Neural progenitor cell (in vitro differentiated cells): ENCODE results near the gene GNB5. TPM values are rescaled to one million over a fixed set of nuclear protein-coding genes. Genes with fewer than 3 reads are reported as not detected.
"Not testable (repeated sequence)": the region's sequence is repeated elsewhere in the genome, so short reads cannot be mapped to it uniquely, and the experiment has no call there.

Experiments
- DNase-seq: peaks from one replicate; pipeline ENCODE4 v3.0.0-alpha.2; 2016; ENCODE audit warnings: low spot score
- H2AFZ ChIP-seq: fragments of 200-600 bp; sonication (generic); replicated peaks from 2 replicates; pipeline ENCODE4 v1.6.1; 2016; ENCODE audit warnings: antibody characterized with exemption
- H3F3A ChIP-seq: fragments of 200-600 bp; sonication (generic); 2 replicates; pipeline ENCODE4 v1.6.1; 2016; ENCODE audit warnings: antibody characterized with exemption, low read depth
- H3K27ac ChIP-seq: fragments of 200-600 bp; sonication (generic); 2 replicates; pipeline ENCODE4 v1.5.1; 2016; ENCODE audit warnings: mild to moderate bottlenecking
- H3K27me3 ChIP-seq: fragments of 200-600 bp; sonication (generic); 2 replicates; pipeline ENCODE4 v1.6.1; 2016; ENCODE audit warnings: mild to moderate bottlenecking, moderate library complexity
- H3K36me3 ChIP-seq: fragments of 200-600 bp; sonication (generic); 2 replicates; pipeline ENCODE4 v1.5.1; 2016
- H3K4me1 ChIP-seq: fragments of 200-600 bp; sonication (generic); 2 replicates; pipeline ENCODE4 v1.6.1; 2016; ENCODE audit warnings: mixed run types
- H3K4me2 ChIP-seq: fragments of 200-600 bp; sonication (generic); 2 replicates; pipeline ENCODE4 v1.6.1; 2016
- H3K4me3 ChIP-seq: fragments of 200-600 bp; sonication (generic); 2 replicates; pipeline ENCODE4 v1.5.1; 2016
- H3K79me2 ChIP-seq: fragments of 200-600 bp; sonication (generic); 2 replicates; pipeline ENCODE4 v1.6.1; 2016; ENCODE audit warnings: low read depth
- H3K9ac ChIP-seq: fragments of 200-600 bp; sonication (generic); 2 replicates; pipeline ENCODE4 v1.6.1; 2016
- H3K9me3 ChIP-seq: fragments of 200-600 bp; sonication (generic); 2 replicates; pipeline ENCODE4 v1.5.1; 2016; ENCODE audit warnings: low read depth
- H4K20me1 ChIP-seq: fragments of 200-600 bp; sonication (generic); 2 replicates; pipeline ENCODE4 v1.6.1; 2016; ENCODE audit warnings: low read depth
- H3K27ac Mint-ChIP-seq: 3 replicates; pipeline ENCODE4 v1.8.0; 2021; ENCODE audit warnings: mixed read lengths
- H3K27me3 Mint-ChIP-seq: 2 replicates; pipeline ENCODE4 v1.8.0; 2022; ENCODE audit warnings: low read depth, mild to moderate bottlenecking, inconsistent platforms, moderate library complexity, mixed read lengths; ENCODE audit not compliant: insufficient read depth
- H3K36me3 Mint-ChIP-seq: 3 replicates; pipeline ENCODE4 v1.8.0; 2021; ENCODE audit warnings: mixed read lengths
- H3K4me1 Mint-ChIP-seq: 3 replicates; pipeline ENCODE4 v1.8.0; 2021; ENCODE audit warnings: mixed read lengths
- H3K4me3 Mint-ChIP-seq: 3 replicates; pipeline ENCODE4 v1.8.0; 2021; ENCODE audit warnings: mild to moderate bottlenecking, moderate library complexity, mixed read lengths
- H3K9me3 Mint-ChIP-seq: 3 replicates; pipeline ENCODE4 v1.8.0; 2020; ENCODE audit warnings: mixed read lengths
- CTCF ChIP-seq: fragments of 200-600 bp; sonication (generic); IDR thresholded peaks from 2 replicates; pipeline ENCODE4 v1.5.1; 2017; ENCODE audit warnings: antibody characterized with exemption, mild to moderate bottlenecking
- EZH2 ChIP-seq: fragments of 200-600 bp; sonication (generic); IDR thresholded peaks from 2 replicates; pipeline ENCODE4 v1.6.1; 2017; ENCODE audit warnings: antibody characterized with exemption, mild to moderate bottlenecking, moderate library complexity
- EZH2phosphoT487 ChIP-seq: fragments of 200-600 bp; sonication (generic); IDR thresholded peaks from 2 replicates; pipeline ENCODE4 v1.6.1; 2017; ENCODE audit warnings: antibody characterized with exemption
- total RNA-seq: library from RNA; depleted of rRNA; stranded (reverse); fragments of >200 nt; gene quantifications from 2 replicates; pipeline ENCODE4 v1.2.3, GENCODE V29; 2015; ENCODE audit warnings: low replicate concordance

Gene GNB5
- total RNA-seq, 1 donor from 2014 or later: 36.0 TPM

- no peaks in the 10 kb centered on the region for H3K27me3 ChIP-seq
- Mint-ChIP-seq H3K27me3 (no peaks in the 10 kb centered on the region), H3K4me1 (peaks cover 9% of the 10 kb centered on the region), H3K9me3 (peaks cover 7% of the 10 kb centered on the region), H3K27ac (no peak overlapping the region), H3K36me3 (peaks cover 4% of the 10 kb centered on the region), H3K4me3 (no peak overlapping the region)
- no peak for DNase-seq
- no peak overlapping the region for H3K27ac ChIP-seq
- H3K36me3 ChIP-seq: no peaks in the 10 kb centered on the region
- H3F3A ChIP-seq: no peaks in the 10 kb centered on the region
- no peak overlapping the region for H2AFZ ChIP-seq
- H4K20me1 ChIP-seq: no peaks in the 10 kb centered on the region
- H3K4me1 ChIP-seq: peaks cover 5% of the 10 kb centered on the region
- no peak overlapping the region for H3K4me2 ChIP-seq
- no peak overlapping the region for H3K4me3 ChIP-seq
- TF ChIP-seq EZH2 (no peak), EZH2phosphoT487 (no peak), CTCF (no peak)
- no peaks in the 10 kb centered on the region for H3K9me3 ChIP-seq
- H3K9ac ChIP-seq: no peak overlapping the region
- peaks cover 23% of the 10 kb centered on the region for H3K79me2 ChIP-seq
Observed at GRCh38 chr15:52172869-52173268, 18.3 kb downstream of the GNB5 start.

GRCh38 chr15:52171807-52172206 lies 19.4 kb downstream of the GNB5 start:
- no peak for DNase-seq
- H3K4me1 ChIP-seq: peaks cover 5% of the 10 kb centered on the region
- H3K27me3 ChIP-seq: no peaks in the 10 kb centered on the region
- H3F3A ChIP-seq: no peaks in the 10 kb centered on the region
- no peak overlapping the region for H3K27ac ChIP-seq
- H3K9ac ChIP-seq: no peak overlapping the region
- H3K27ac Mint-ChIP-seq: no peak overlapping the region
- no peak overlapping the region for H3K4me2 ChIP-seq
- no peak overlapping the region for H2AFZ ChIP-seq
- no peaks in the 10 kb centered on the region for H4K20me1 ChIP-seq
- no peaks in the 10 kb centered on the region for H3K36me3 ChIP-seq
- H3K9me3 ChIP-seq: no peaks in the 10 kb centered on the region
- H3K79me2 ChIP-seq: peaks cover 31% of the 10 kb centered on the region
- no peak overlapping the region for H3K4me3 Mint-ChIP-seq
- H3K4me3 ChIP-seq: no peak overlapping the region
- no peak for TF ChIP-seq CTCF
- H3K36me3 Mint-ChIP-seq: peaks cover 4% of the 10 kb centered on the region
- peaks cover 6% of the 10 kb centered on the region for H3K4me1 Mint-ChIP-seq
- H3K9me3 Mint-ChIP-seq: peaks cover 7% of the 10 kb centered on the region
- no peaks in the 10 kb centered on the region for H3K27me3 Mint-ChIP-seq

- Histone ChIP-seq H3K36me3 (no peaks in the 10 kb centered on the region), H3K9ac (no peak overlapping the region), H3K4me1 (peaks cover 5% of the 10 kb centered on the region), H3K79me2 (peaks cover 31% of the 10 kb centered on the region), H3K4me2 (no peak overlapping the region), H3K27me3 (no peaks in the 10 kb centered on the region), H3K9me3 (no peaks in the 10 kb centered on the region), H3K4me3 (no peak overlapping the region), H4K20me1 (no peaks in the 10 kb centered on the region), H2AFZ (no peak overlapping the region), H3K27ac (no peak overlapping the region), H3F3A (no peaks in the 10 kb centered on the region)
- no peak for DNase-seq
- H3K36me3 Mint-ChIP-seq: peaks cover 4% of the 10 kb centered on the region
- no peak overlapping the region for H3K27ac Mint-ChIP-seq
- no peak overlapping the region for H3K4me3 Mint-ChIP-seq
- H3K4me1 Mint-ChIP-seq: peaks cover 4% of the 10 kb centered on the region
- H3K27me3 Mint-ChIP-seq: no peaks in the 10 kb centered on the region
- H3K9me3 Mint-ChIP-seq: peaks cover 7% of the 10 kb centered on the region
- TF ChIP-seq EZH2: no peak
- no peak for TF ChIP-seq EZH2phosphoT487
- TF ChIP-seq CTCF: no peak
Observed at GRCh38 chr15:52171386-52171785, 19.8 kb downstream of the GNB5 start.

- not testable (repeated sequence) for H3F3A ChIP-seq, H4K20me1 ChIP-seq, H3K27me3 Mint-ChIP-seq
Observed at GRCh38 chr15:52170199-52170598, 21.0 kb downstream of the GNB5 start.

GRCh38 chr15:52165494-52166131 lies 25.6 kb downstream of the GNB5 start:
- H3K4me1 ChIP-seq, H3K4me2 ChIP-seq, H3K27ac Mint-ChIP-seq, H3K9me3 ChIP-seq, H3K36me3 ChIP-seq, H3K9ac ChIP-seq, H3K4me3 ChIP-seq, H3K27ac ChIP-seq, H2AFZ ChIP-seq, H3K27me3 ChIP-seq, DNase-seq, H3K27me3 Mint-ChIP-seq, H4K20me1 ChIP-seq, H3K4me1 Mint-ChIP-seq, H3K9me3 Mint-ChIP-seq, H3F3A ChIP-seq, H3K4me3 Mint-ChIP-seq: not testable (repeated sequence)
- peaks cover 11% of the 10 kb centered on the region for H3K36me3 Mint-ChIP-seq
- peaks cover 25% of the 10 kb centered on the region for H3K79me2 ChIP-seq

More at GRCh38 chr15:52170199-52170598, 21.0 kb downstream of the GNB5 start:
- not testable (repeated sequence) for H2AFZ ChIP-seq, H3K36me3 Mint-ChIP-seq, H3K27ac Mint-ChIP-seq, H3K4me3 ChIP-seq, H3K9me3 ChIP-seq, H3K4me1 Mint-ChIP-seq, H3K9ac ChIP-seq, H3K27ac ChIP-seq, H3K36me3 ChIP-seq, H3K4me2 ChIP-seq, DNase-seq, H3K9me3 Mint-ChIP-seq, H3K27me3 ChIP-seq, H3K4me1 ChIP-seq, H3K4me3 Mint-ChIP-seq
- peaks cover 31% of the 10 kb centered on the region for H3K79me2 ChIP-seq
